Lower leg skin (tissue), 3 donors: ENCODE data around the gene AGR3.

Experiments
- CTCF ChIP-seq, 3 donors: fragments of 450-650 bp; IDR thresholded peaks; one replicate each; pipeline ENCODE4 v1.5.1; 2016; ENCODE audit warnings: antibody characterized with exemption in 3 of 3, mild to moderate bottlenecking in 3 of 3, moderate library complexity in 2 of 3
- POLR2A ChIP-seq, 2 donors: fragments of 450-650 bp; IDR thresholded peaks; one replicate each; pipeline ENCODE4 v1.6.1; 2016 to 2017; ENCODE audit warnings: antibody characterized with exemption in 2 of 2, mild to moderate bottlenecking in 1 of 2, moderate library complexity in 1 of 2

- TF ChIP-seq CTCF (IDR thresholded peaks at IDR 0.05) (no peak), POLR2A (IDR thresholded peaks at IDR 0.05) (no peak)
Measured at GRCh38 chr7:16891338-16891737, 9.6 kb upstream of the AGR3 start.
